ENCODE data around the gene CENPC. TPM values are rescaled to one million over a fixed set of nuclear protein-coding genes. Genes with fewer than 3 reads are reported as not detected.

Gene CENPC
- total and polyA plus RNA-seq, 2 donors (not counting 1 experiment from before 2014, with no cell fraction given), result 11.7 to 67.0 TPM

- Histone ChIP-seq H3K9ac (ENCODE audit: low read length) (no peak overlapping the region), H3K27ac (ENCODE audit: low read length in 2 of 2) (no peak overlapping the region), H3K9me3 (ENCODE audit: control extremely low read depth in 1 of 3, control insufficient read depth in 2 of 3, insufficient read depth in 1 of 3, low read length in 2 of 3) (no peaks in the 10 kb centered on the region), H3K36me3 (replicated peaks in 1 of 2; ENCODE audit: control extremely low read depth in 1 of 2, control insufficient read depth in 1 of 2, extremely low read depth in 1 of 2, insufficient read depth in 2 of 2, low read length in 1 of 2) (peaks cover 5 to 30% of the 10 kb centered on the region in 2 experiments), H3K4me1 (ENCODE audit: control insufficient read depth in 2 of 2, insufficient read depth in 2 of 2, low read length in 2 of 2) (no peaks in the 10 kb centered on the region), H2AFZ (ENCODE audit: insufficient read depth, low read depth, low read length, poor library complexity, severe bottlenecking) (no peak overlapping the region), H3K27me3 (replicated peaks in 1 of 4; ENCODE audit: control extremely low read depth in 1 of 4, control insufficient read depth in 3 of 4, insufficient read depth in 4 of 4, low read length in 3 of 4) (no peaks in the 10 kb centered on the region), H3K79me2 (ENCODE audit: control insufficient read depth, insufficient read depth, low read length) (no peaks in the 10 kb centered on the region), H4K20me1 (ENCODE audit: control insufficient read depth, insufficient read depth, low read length, poor library complexity, severe bottlenecking) (no peaks in the 10 kb centered on the region), H3K4me2 (replicated peaks; ENCODE audit: low read depth, low read length, poor library complexity, severe bottlenecking) (no peak overlapping the region), H3K4me3 (ENCODE audit: control extremely low read depth in 1 of 5, extremely low read depth in 1 of 5, insufficient read depth in 1 of 5, low read depth in 2 of 5, low read length in 4 of 5) (no peak overlapping the region)
- no peak for TF ChIP-seq EZH2 (IDR thresholded peaks at IDR 0.05; ENCODE audit: borderline replicate concordance, insufficient read depth, low read depth, low read length, poor library complexity, severe bottlenecking)
- TF ChIP-seq, protein P1, sequence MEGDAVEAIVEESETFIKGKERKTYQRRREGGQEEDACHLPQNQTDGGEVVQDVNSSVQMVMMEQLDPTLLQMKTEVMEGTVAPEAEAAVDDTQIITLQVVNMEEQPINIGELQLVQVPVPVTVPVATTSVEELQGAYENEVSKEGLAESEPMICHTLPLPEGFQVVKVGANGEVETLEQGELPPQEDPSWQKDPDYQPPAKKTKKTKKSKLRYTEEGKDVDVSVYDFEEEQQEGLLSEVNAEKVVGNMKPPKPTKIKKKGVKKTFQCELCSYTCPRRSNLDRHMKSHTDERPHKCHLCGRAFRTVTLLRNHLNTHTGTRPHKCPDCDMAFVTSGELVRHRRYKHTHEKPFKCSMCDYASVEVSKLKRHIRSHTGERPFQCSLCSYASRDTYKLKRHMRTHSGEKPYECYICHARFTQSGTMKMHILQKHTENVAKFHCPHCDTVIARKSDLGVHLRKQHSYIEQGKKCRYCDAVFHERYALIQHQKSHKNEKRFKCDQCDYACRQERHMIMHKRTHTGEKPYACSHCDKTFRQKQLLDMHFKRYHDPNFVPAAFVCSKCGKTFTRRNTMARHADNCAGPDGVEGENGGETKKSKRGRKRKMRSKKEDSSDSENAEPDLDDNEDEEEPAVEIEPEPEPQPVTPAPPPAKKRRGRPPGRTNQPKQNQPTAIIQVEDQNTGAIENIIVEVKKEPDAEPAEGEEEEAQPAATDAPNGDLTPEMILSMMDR (IDR thresholded peaks at IDR 0.05), result no peak
- ATAC-seq (ENCODE audit: low read depth), result no peak
- Mint-ChIP-seq H3K9me3 (ENCODE audit: insufficient read depth) (no peaks in the 10 kb centered on the region), H3K27ac (no peak overlapping the region), H3K4me3 (no peak overlapping the region), H3K4me1 (no peaks in the 10 kb centered on the region), H3K27me3 (no peaks in the 10 kb centered on the region)
- POLR2A ChIA-PET, result no interaction called here
- CTCF ChIA-PET, result no interaction called here
- 97% methylated on average over 6 of the region's 7 CpGs for WGBS (ENCODE audit: insufficient coverage)
- intact Hi-C loops (cut with micrococcal nuclease), result no loop called here
- no peak for DNase-seq
Measured at GRCh38 chr4:67465032-67465762, 80.1 kb downstream of the CENPC start.

GRCh38 chr4:67460574-67460973 is 84.7 kb downstream of the CENPC start:
- H3K4me3 ChIP-seq (ENCODE audit: control extremely low read depth in 1 of 5, extremely low read depth in 1 of 5, insufficient read depth in 1 of 5, low read depth in 2 of 5, low read length in 4 of 5), result no peak overlapping the region
- H2AFZ ChIP-seq (ENCODE audit: insufficient read depth, low read depth, low read length, poor library complexity, severe bottlenecking), result no peak overlapping the region
- ATAC-seq (ENCODE audit: low read depth) (no peak), DNase-seq (no peak)
- Mint-ChIP-seq H3K27me3 (no peaks in the 10 kb centered on the region), H3K27ac (no peak overlapping the region), H3K4me3 (no peak overlapping the region), H3K9me3 (ENCODE audit: insufficient read depth) (no peaks in the 10 kb centered on the region), H3K4me1 (no peaks in the 10 kb centered on the region)
- POLR2A ChIA-PET, result no interaction called here
- H3K79me2 ChIP-seq (ENCODE audit: control insufficient read depth, insufficient read depth, low read length), result no peaks in the 10 kb centered on the region
- no peak overlapping the region for H3K27ac ChIP-seq (ENCODE audit: low read length in 2 of 2)
- no CpG with 5 or more reads among the region's 2 CpGs for WGBS (ENCODE audit: insufficient coverage)
- no peaks in the 10 kb centered on the region for H3K9me3 ChIP-seq (ENCODE audit: control extremely low read depth in 1 of 3, control insufficient read depth in 2 of 3, insufficient read depth in 1 of 3, low read length in 2 of 3)
- CTCF ChIA-PET, result no interaction called here
- intact Hi-C loops (cut with micrococcal nuclease), result no loop called here
- no peaks in the 10 kb centered on the region for H3K27me3 ChIP-seq (replicated peaks in 1 of 4; ENCODE audit: control extremely low read depth in 1 of 4, control insufficient read depth in 3 of 4, insufficient read depth in 4 of 4, low read length in 3 of 4)
- H3K4me2 ChIP-seq (replicated peaks; ENCODE audit: low read depth, low read length, poor library complexity, severe bottlenecking), result no peak overlapping the region
- no peaks in the 10 kb centered on the region for H3K4me1 ChIP-seq (ENCODE audit: control insufficient read depth in 2 of 2, insufficient read depth in 2 of 2, low read length in 2 of 2)
- TF ChIP-seq, protein P1 (IDR thresholded peaks at IDR 0.05), result no peak
- no peak for TF ChIP-seq EZH2 (IDR thresholded peaks at IDR 0.05; ENCODE audit: borderline replicate concordance, insufficient read depth, low read depth, low read length, poor library complexity, severe bottlenecking)
- peaks cover 4 to 14% of the 10 kb centered on the region in 2 experiments for H3K36me3 ChIP-seq (replicated peaks in 1 of 2; ENCODE audit: control extremely low read depth in 1 of 2, control insufficient read depth in 1 of 2, extremely low read depth in 1 of 2, insufficient read depth in 2 of 2, low read length in 1 of 2)
- H3K9ac ChIP-seq (ENCODE audit: low read length), result no peak overlapping the region
- no peaks in the 10 kb centered on the region for H4K20me1 ChIP-seq (ENCODE audit: control insufficient read depth, insufficient read depth, low read length, poor library complexity, severe bottlenecking)

Measured in B cell (primary cell).